ENCODE results near the gene UMODL1.

UMODL1 gene

DNA sequence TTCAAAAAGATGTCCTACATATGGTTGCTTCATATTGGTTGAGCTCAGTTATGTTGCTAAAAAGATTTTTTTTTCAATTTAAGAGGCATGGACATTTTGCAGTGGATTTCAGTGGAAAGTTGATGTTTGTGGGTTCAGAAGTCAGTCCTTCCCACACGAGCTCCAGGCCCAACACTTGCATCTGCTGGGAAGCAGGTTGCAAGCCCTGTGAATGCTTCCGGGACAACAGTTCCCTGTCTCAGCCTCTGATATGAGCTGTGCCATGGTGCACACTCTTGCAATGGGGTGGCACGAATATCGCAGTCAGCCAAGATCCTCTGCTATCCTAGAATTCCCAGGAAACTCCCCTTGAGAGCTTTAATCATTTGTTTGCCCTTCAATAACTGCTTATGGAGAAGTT lies 117.5 kb downstream of the UMODL1 start:
- Histone ChIP-seq H3K27ac (ENCODE audit: low read depth, low read length) (no peak overlapping the region), H3K4me1 (ENCODE audit: control insufficient read depth, insufficient read depth, low read length, unreplicated experiment) (no peaks in the 10 kb centered on the region), H2AFZ (ENCODE audit: low read length, unreplicated experiment) (no peak overlapping the region), H3K27me3 (ENCODE audit: insufficient read depth, low read length) (peaks cover 10% of the 10 kb centered on the region; the same call in 1 of the 2 replicates), H3K79me2 (ENCODE audit: control insufficient read depth, insufficient read depth, low read length, unreplicated experiment) (no peaks in the 10 kb centered on the region), H3K36me3 (ENCODE audit: insufficient read depth, low read length) (no peaks in the 10 kb centered on the region), H3K4me3 (ENCODE audit: low read depth, low read length) (no peak overlapping the region)

DNA sequence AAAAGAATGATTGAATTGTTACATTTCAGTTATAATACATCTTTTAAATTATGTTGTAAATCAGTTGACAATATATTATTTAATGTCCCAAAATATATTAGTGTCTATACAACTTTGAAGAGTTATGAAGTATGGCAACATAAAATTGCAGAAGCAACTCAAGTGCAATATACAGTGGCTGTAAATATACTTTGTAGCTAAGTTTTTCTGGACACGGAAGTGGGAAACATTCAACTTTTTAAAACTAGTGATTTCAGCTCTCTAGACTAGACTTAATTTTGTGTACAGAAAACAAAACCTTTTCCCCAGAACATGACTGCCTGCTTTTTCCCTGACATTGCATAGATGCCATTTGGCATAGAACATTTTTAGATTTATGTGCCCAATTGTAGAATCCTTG lies 118.3 kb downstream of the UMODL1 start:
- Histone ChIP-seq H3K4me1 (ENCODE audit: control insufficient read depth, insufficient read depth, low read length, unreplicated experiment) (no peaks in the 10 kb centered on the region), H3K36me3 (ENCODE audit: insufficient read depth, low read length) (no peaks in the 10 kb centered on the region), H3K27me3 (ENCODE audit: insufficient read depth, low read length) (peaks cover 10% of the 10 kb centered on the region; the same call in 1 of the 2 replicates), H2AFZ (ENCODE audit: low read length, unreplicated experiment) (no peak overlapping the region), H3K4me3 (ENCODE audit: low read depth, low read length) (no peak overlapping the region), H3K79me2 (ENCODE audit: control insufficient read depth, insufficient read depth, low read length, unreplicated experiment) (no peaks in the 10 kb centered on the region), H3K27ac (ENCODE audit: low read depth, low read length) (no peak overlapping the region)

DNA sequence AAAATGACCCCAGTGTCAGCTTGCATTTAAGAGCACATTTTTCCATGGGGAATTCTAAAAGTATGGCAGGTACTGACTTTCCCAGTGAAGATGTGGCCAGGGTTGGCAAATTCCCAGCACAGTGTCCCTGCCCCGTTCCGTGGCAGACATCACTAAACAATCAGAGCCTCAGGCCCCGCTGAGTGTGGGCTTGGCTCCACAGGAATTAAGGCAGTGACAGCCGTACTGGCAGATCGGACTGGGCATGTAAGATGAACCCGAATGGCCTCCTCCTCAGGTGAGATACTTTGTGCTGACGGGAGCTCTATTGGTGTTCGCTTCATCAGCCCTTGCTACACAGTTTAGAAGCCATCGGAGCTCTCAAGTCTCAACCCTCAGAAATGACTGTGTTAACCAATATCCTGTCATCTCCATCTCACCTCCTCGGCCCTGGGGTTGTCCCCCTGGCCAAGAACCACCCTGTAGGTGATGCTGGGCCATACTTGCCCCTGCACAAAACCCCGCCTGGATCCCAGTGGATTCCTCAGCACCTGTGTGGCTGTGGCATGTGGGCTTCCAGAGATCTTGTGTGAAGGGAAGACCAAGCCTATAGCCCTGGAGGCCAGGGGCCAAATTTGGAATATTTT lies 118.9 kb downstream of the UMODL1 start:
- Histone ChIP-seq H2AFZ (ENCODE audit: low read length, unreplicated experiment) (no peak overlapping the region), H3K4me1 (ENCODE audit: control insufficient read depth, insufficient read depth, low read length, unreplicated experiment) (no peaks in the 10 kb centered on the region)

DNA sequence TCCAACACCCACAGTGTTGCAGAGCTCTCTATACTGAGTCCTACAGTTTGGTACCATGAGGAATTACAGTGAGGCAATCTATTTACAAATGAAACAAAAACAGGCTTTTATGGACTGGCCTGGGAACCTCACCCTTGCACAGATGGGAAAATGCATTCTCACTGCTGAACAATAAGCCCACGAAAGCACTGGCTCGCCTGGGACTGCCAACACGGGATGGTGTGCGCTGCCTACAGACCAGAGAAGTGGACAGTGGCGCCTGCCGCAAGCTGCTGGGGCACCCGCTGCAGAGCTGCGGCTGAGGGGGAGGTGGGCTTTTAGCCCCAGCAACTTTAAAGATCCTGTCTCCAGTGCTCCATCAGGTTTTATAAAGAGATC lies 119.4 kb downstream of the UMODL1 start:
- H3K4me3 ChIP-seq (ENCODE audit: low read depth, low read length), result no peak overlapping the region
- no peak overlapping the region for H3K27ac ChIP-seq (ENCODE audit: low read depth, low read length)
- H3K27me3 ChIP-seq (ENCODE audit: insufficient read depth, low read length), result peaks cover 9% of the 10 kb centered on the region; the same call in 1 of the 2 replicates
- no peaks in the 10 kb centered on the region for H3K36me3 ChIP-seq (ENCODE audit: insufficient read depth, low read length)
- H2AFZ ChIP-seq (ENCODE audit: low read length, unreplicated experiment), result no peak overlapping the region
- peaks cover 5% of the 10 kb centered on the region for H3K4me1 ChIP-seq (ENCODE audit: control insufficient read depth, insufficient read depth, low read length, unreplicated experiment)
- no peaks in the 10 kb centered on the region for H3K79me2 ChIP-seq (ENCODE audit: control insufficient read depth, insufficient read depth, low read length, unreplicated experiment)

More for the DNA sequence above, 118.9 kb downstream of the UMODL1 start:
- Histone ChIP-seq H3K27ac (ENCODE audit: low read depth, low read length) (no peak overlapping the region), H3K27me3 (ENCODE audit: insufficient read depth, low read length) (peaks cover 10% of the 10 kb centered on the region; the same call in 1 of the 2 replicates), H3K79me2 (ENCODE audit: control insufficient read depth, insufficient read depth, low read length, unreplicated experiment) (no peaks in the 10 kb centered on the region), H3K4me3 (ENCODE audit: low read depth, low read length) (no peak overlapping the region), H3K36me3 (ENCODE audit: insufficient read depth, low read length) (no peaks in the 10 kb centered on the region)

DNA sequence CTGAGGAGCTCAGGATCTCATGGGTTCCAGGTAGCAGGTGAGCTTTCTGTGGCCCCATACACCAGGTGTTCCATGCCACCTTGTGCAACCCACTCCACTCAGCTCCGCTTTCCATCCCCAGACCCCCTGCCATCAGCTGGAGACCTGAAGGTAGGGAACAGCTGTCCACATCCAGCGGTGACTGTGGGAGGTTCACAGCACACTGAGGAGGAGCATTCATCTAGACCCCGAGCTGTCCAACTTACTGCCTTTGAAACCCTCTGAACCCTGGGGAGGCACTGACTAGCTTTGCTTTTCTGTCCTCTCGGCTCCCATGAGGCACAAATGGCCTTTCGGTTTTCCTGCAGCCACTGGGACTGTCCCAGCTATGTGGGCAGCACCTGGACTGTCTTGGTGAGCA lies 119.9 kb downstream of the UMODL1 start:
- Histone ChIP-seq H3K4me1 (ENCODE audit: control insufficient read depth, insufficient read depth, low read length, unreplicated experiment) (peaks cover 8% of the 10 kb centered on the region), H2AFZ (ENCODE audit: low read length, unreplicated experiment) (no peak overlapping the region), H3K4me3 (ENCODE audit: low read depth, low read length) (no peak overlapping the region), H3K27me3 (ENCODE audit: insufficient read depth, low read length) (peaks cover 6% of the 10 kb centered on the region; the same call in 1 of the 2 replicates), H3K27ac (ENCODE audit: low read depth, low read length) (no peak overlapping the region), H3K79me2 (ENCODE audit: control insufficient read depth, insufficient read depth, low read length, unreplicated experiment) (no peaks in the 10 kb centered on the region), H3K36me3 (ENCODE audit: insufficient read depth, low read length) (no peaks in the 10 kb centered on the region)

DNA sequence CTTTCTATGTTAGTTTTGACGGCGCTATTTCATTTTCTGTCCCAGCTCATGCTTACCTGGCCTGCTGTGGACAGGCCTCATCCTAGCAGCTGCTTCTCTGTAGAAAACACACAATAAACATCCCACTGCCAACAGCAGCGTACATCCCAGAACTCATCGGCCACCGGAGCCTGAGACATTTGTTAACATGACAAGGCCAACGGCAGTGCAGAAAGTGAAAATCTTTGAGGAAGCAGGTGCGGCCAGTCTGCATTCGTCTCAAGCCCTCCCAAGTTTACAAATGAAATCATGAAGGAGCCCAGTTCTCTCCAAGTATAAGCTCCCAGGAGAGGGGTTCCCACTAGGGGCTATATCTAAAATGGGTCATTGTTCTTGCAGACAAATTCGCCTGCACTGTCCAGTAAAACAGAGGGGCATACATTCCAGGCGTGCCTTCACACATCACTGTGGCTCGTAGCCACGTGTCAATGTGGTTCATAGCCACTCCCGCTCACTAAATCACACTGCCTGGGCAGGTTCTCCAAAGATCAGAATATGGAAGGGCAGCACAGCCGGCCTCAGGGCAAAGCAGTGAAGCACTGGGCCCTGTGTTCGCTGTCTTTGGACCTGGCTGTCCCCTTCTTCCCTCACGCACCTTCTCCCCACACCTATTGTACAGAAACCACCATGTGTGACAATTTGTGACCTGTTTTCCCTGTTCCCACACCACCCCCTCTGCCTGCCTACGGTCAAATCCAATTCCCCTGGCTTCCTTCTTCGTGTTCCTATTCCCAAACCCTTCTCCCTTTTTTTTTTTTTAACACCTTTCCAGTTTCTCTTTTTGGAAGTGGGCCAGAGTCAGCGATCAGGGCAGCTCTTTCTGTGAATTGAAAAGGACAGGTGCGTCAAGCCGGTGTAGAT lies 120.8 kb downstream of the UMODL1 start:
- Histone ChIP-seq H2AFZ (ENCODE audit: low read length, unreplicated experiment) (no peak overlapping the region), H3K4me1 (ENCODE audit: control insufficient read depth, insufficient read depth, low read length, unreplicated experiment) (peaks cover 8% of the 10 kb centered on the region)

More for the DNA sequence above, 120.8 kb downstream of the UMODL1 start:
- Histone ChIP-seq H3K79me2 (ENCODE audit: control insufficient read depth, insufficient read depth, low read length, unreplicated experiment) (no peaks in the 10 kb centered on the region), H3K36me3 (ENCODE audit: insufficient read depth, low read length) (no peaks in the 10 kb centered on the region), H3K27ac (ENCODE audit: low read depth, low read length) (no peak overlapping the region), H3K27me3 (ENCODE audit: insufficient read depth, low read length) (peaks cover 6% of the 10 kb centered on the region; the same call in 1 of the 2 replicates), H3K4me3 (ENCODE audit: low read depth, low read length) (no peak overlapping the region)

All from ACC112 (cell line).